ENCODE measurements around the gene CRTAC1. TPM values are rescaled to one million over a fixed set of nuclear protein-coding genes. Genes with fewer than 3 reads are reported as not detected.

Gene CRTAC1
- total and polyA plus RNA-seq, 4 donors: 0.14 to 0.33 (median 0.26) TPM

DNA sequence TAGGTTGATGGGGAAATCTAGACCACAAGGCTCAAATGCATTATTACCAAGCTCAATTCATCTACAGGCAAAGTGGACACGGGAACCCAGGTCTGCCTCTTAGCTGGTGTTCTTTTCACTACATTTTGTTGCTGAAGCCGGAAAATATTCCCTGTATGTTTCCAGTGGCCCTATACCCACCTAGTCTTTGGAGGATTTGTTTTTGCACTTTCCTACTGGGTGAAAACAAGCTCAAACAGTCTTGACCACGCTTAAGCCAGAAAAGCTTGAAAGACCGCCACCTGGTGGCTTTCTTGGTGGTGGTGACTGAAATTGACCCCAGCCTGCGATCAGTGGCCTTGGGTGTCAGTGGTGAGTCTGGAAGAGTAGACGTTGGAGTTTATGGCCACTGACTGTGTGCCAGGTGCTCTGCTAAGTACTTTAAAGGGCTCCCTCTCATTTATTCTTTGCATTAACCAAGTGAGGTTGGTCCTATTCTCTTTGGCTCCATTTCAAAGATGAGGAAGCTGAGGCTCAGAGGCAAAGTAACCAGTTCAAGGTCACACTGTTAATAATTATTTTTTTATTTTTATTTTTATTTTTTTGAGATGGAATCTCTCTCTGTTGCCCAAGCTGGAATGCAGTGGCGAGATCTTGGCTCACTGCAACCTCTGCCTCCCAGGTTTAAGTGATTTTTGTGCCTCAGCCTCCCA, 11.1 kb upstream of the CRTAC1 start:
- Histone ChIP-seq H3K27me3 (ENCODE audit: control insufficient read depth in 4 of 4, insufficient read depth in 4 of 4, low read length in 3 of 4) (peaks cover 0 to 21% (median 4%) of the 10 kb centered on the region in 4 donors), H3K4me3 (ENCODE audit: low read depth in 1 of 3, low read length in 3 of 3) (no peak overlapping the region), H3K27ac (ENCODE audit: low read depth in 1 of 2, low read length in 2 of 2) (no peak overlapping the region), H3K9ac (ENCODE audit: low read depth in 1 of 2, low read length in 2 of 2) (no peak overlapping the region), H3K4me1 (ENCODE audit: control insufficient read depth in 4 of 4, insufficient read depth in 4 of 4, low read length in 3 of 4) (no peaks in the 10 kb centered on the region), H3K36me3 (ENCODE audit: control insufficient read depth in 4 of 4, insufficient read depth in 3 of 4, low read depth in 1 of 4, low read length in 3 of 4) (no peaks in the 10 kb centered on the region), H3K9me3 (ENCODE audit: control insufficient read depth in 4 of 4, low read length in 3 of 4) (no peaks in the 10 kb centered on the region)
- 20% methylated on average over 7 of the region's 7 CpGs for WGBS
- TF ChIP-seq RAD21 (IDR thresholded peaks at IDR 0.05): peak; percentile 79 to 83
- peak in 1 of 2 donors; percentile 41 for TF ChIP-seq RXRA (IDR thresholded peaks at IDR 0.05)
- no peak for TF ChIP-seq FOXA1 (IDR thresholded peaks at IDR 0.05)
- no peak for TF ChIP-seq NR2F2 (IDR thresholded peaks at IDR 0.05)
- TF ChIP-seq, protein P1, sequence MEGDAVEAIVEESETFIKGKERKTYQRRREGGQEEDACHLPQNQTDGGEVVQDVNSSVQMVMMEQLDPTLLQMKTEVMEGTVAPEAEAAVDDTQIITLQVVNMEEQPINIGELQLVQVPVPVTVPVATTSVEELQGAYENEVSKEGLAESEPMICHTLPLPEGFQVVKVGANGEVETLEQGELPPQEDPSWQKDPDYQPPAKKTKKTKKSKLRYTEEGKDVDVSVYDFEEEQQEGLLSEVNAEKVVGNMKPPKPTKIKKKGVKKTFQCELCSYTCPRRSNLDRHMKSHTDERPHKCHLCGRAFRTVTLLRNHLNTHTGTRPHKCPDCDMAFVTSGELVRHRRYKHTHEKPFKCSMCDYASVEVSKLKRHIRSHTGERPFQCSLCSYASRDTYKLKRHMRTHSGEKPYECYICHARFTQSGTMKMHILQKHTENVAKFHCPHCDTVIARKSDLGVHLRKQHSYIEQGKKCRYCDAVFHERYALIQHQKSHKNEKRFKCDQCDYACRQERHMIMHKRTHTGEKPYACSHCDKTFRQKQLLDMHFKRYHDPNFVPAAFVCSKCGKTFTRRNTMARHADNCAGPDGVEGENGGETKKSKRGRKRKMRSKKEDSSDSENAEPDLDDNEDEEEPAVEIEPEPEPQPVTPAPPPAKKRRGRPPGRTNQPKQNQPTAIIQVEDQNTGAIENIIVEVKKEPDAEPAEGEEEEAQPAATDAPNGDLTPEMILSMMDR (IDR thresholded peaks at IDR 0.05; ENCODE audit: low read depth, low read length, missing input control): peak; percentile 74
- peak in 1 of 2 donors; percentile 17 for TF ChIP-seq HNF4A (conservative IDR thresholded peaks at IDR 0.05)
- DNase-seq (ENCODE audit: low spot score): peak; percentile 63

DNA sequence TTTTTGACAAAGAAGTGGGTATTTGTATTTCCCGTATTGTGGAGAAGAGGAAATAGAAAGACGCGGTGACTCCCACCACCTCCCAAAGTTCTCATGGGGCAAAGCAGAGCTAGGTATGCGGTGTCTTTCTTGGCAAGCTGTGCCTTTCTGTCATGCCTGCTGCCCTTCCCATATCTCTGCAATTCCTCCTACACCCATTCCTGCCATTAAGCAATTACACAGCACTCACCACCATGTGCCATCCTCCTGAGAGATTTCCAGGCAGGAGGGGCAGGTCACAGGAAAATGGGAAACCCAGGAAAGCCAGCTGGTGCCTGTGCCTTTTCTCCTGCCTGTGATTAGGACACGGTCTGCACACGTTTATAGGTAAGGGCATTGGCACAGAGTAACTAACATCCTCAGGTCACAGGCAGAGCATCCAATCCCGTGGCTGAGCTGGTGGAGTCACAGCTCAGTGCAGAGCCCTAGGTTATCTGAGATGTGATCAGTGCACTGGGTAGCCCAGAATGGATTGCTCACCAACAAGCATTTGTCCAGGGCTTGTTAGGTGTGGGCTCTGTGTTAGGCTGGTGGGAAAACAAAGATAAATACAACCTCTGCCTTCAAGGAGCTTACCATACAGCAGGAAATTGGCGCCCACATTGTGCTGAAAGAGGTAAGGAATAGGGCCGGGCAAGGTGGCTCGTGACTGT, 9.4 kb upstream of the CRTAC1 start:
- Histone ChIP-seq H3K9me3 (ENCODE audit: control insufficient read depth in 4 of 4, low read length in 3 of 4) (no peaks in the 10 kb centered on the region), H3K4me3 (ENCODE audit: low read depth in 1 of 3, low read length in 3 of 3) (no peak overlapping the region), H3K9ac (ENCODE audit: low read depth in 1 of 2, low read length in 2 of 2) (no peak overlapping the region), H3K36me3 (ENCODE audit: control insufficient read depth in 4 of 4, insufficient read depth in 3 of 4, low read depth in 1 of 4, low read length in 3 of 4) (no peaks in the 10 kb centered on the region), H3K4me1 (ENCODE audit: control insufficient read depth in 4 of 4, insufficient read depth in 4 of 4, low read length in 3 of 4) (no peaks in the 10 kb centered on the region), H3K27ac (ENCODE audit: low read depth in 1 of 2, low read length in 2 of 2) (no peak overlapping the region), H3K27me3 (ENCODE audit: control insufficient read depth in 4 of 4, insufficient read depth in 4 of 4, low read length in 3 of 4) (peaks cover 0 to 22% (median 7%) of the 10 kb centered on the region in 4 donors)
- WGBS: 67% methylated on average over 10 of the region's 10 CpGs
- TF ChIP-seq TAF1 (conservative IDR thresholded peaks at IDR 0.05) (no peak), RXRA (IDR thresholded peaks at IDR 0.05) (no peak), YY1 (IDR thresholded peaks at IDR 0.05) (no peak), JUND (IDR thresholded peaks at IDR 0.05) (no peak), RAD21 (IDR thresholded peaks at IDR 0.05) (no peak), SP1 (IDR thresholded peaks at IDR 0.05) (no peak), NR2F2 (IDR thresholded peaks at IDR 0.05) (no peak), HNF4A (conservative IDR thresholded peaks at IDR 0.05) (no peak)
- TF ChIP-seq, protein P2, sequence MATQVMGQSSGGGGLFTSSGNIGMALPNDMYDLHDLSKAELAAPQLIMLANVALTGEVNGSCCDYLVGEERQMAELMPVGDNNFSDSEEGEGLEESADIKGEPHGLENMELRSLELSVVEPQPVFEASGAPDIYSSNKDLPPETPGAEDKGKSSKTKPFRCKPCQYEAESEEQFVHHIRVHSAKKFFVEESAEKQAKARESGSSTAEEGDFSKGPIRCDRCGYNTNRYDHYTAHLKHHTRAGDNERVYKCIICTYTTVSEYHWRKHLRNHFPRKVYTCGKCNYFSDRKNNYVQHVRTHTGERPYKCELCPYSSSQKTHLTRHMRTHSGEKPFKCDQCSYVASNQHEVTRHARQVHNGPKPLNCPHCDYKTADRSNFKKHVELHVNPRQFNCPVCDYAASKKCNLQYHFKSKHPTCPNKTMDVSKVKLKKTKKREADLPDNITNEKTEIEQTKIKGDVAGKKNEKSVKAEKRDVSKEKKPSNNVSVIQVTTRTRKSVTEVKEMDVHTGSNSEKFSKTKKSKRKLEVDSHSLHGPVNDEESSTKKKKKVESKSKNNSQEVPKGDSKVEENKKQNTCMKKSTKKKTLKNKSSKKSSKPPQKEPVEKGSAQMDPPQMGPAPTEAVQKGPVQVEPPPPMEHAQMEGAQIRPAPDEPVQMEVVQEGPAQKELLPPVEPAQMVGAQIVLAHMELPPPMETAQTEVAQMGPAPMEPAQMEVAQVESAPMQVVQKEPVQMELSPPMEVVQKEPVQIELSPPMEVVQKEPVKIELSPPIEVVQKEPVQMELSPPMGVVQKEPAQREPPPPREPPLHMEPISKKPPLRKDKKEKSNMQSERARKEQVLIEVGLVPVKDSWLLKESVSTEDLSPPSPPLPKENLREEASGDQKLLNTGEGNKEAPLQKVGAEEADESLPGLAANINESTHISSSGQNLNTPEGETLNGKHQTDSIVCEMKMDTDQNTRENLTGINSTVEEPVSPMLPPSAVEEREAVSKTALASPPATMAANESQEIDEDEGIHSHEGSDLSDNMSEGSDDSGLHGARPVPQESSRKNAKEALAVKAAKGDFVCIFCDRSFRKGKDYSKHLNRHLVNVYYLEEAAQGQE (IDR thresholded peaks at IDR 0.05): no peak
- TF ChIP-seq, protein P3, sequence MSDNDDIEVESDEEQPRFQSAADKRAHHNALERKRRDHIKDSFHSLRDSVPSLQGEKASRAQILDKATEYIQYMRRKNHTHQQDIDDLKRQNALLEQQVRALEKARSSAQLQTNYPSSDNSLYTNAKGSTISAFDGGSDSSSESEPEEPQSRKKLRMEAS (IDR thresholded peaks at IDR 0.05): no peak
- TF ChIP-seq, protein P4, sequence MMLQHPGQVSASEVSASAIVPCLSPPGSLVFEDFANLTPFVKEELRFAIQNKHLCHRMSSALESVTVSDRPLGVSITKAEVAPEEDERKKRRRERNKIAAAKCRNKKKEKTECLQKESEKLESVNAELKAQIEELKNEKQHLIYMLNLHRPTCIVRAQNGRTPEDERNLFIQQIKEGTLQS (IDR thresholded peaks at IDR 0.05): no peak
- no peak for DNase-seq (ENCODE audit: low spot score)

All from liver (tissue), 9 donors.